ENCODE results near the gene B3GALT4.

The B3GALT4 gene

GRCh38 chr6:33323623-33323948 lies 46.7 kb downstream of the B3GALT4 start:
- H2AFZ ChIP-seq (ENCODE audit: low read length) = peak overlapping the region; percentile 80
- H3K27me3 ChIP-seq (replicated peaks; ENCODE audit: insufficient read depth, low read length) = no peaks in the 10 kb centered on the region
- H3K9me3 ChIP-seq (replicated peaks; ENCODE audit: insufficient read depth, low read length) = no peaks in the 10 kb centered on the region
- peaks cover 40% of the 10 kb centered on the region for H3K79me2 ChIP-seq (ENCODE audit: low read length)
- H3K9me2 ChIP-seq (replicated peaks; ENCODE audit: insufficient read depth, low read length) = no peaks in the 10 kb centered on the region
- H3K4me2 ChIP-seq (ENCODE audit: low read depth, low read length) = peak overlapping the region; percentile 97
- no peaks in the 10 kb centered on the region for H4K20me1 ChIP-seq (ENCODE audit: insufficient read depth, low read length)
- peaks cover 23% of the 10 kb centered on the region for H3F3A ChIP-seq (ENCODE audit: insufficient read depth, low read length)
- H3K27ac ChIP-seq (ENCODE audit: low read length) = peak overlapping the region; percentile 78
- peaks cover 9% of the 10 kb centered on the region for H3K36me3 ChIP-seq (replicated peaks; ENCODE audit: insufficient read depth, low read length)
- no peak for DNase-seq
- peaks cover 26% of the 10 kb centered on the region for H3K4me1 ChIP-seq (ENCODE audit: low read length)
- H3K4me3 ChIP-seq (ENCODE audit: low read length) = peak overlapping the region; percentile 97
- TF ChIP-seq EZH2phosphoT487 (IDR thresholded peaks at IDR 0.05; ENCODE audit: low read length) = no peak
- no peak for TF ChIP-seq EZH2 (optimal IDR thresholded peaks at IDR 0.05; ENCODE audit: low read depth, low read length)
- no peak for TF ChIP-seq CTCF (IDR thresholded peaks at IDR 0.05; ENCODE audit: low read length)
- peak overlapping the region; percentile 95 for H3K9ac ChIP-seq (ENCODE audit: low read length)

- Histone ChIP-seq H3F3A (ENCODE audit: insufficient read depth, low read length) (peaks cover 19% of the 10 kb centered on the region), H3K4me2 (ENCODE audit: low read depth, low read length) (peak overlapping the region; percentile 97), H3K9ac (ENCODE audit: low read length) (peak overlapping the region; percentile 95), H3K36me3 (replicated peaks; ENCODE audit: insufficient read depth, low read length) (peaks cover 9% of the 10 kb centered on the region), H3K27me3 (replicated peaks; ENCODE audit: insufficient read depth, low read length) (no peaks in the 10 kb centered on the region), H2AFZ (ENCODE audit: low read length) (peak overlapping the region; percentile 80), H3K9me3 (replicated peaks; ENCODE audit: insufficient read depth, low read length) (no peaks in the 10 kb centered on the region), H4K20me1 (ENCODE audit: insufficient read depth, low read length) (no peaks in the 10 kb centered on the region), H3K4me3 (ENCODE audit: low read length) (peak overlapping the region; percentile 97), H3K9me2 (replicated peaks; ENCODE audit: insufficient read depth, low read length) (no peaks in the 10 kb centered on the region), H3K27ac (ENCODE audit: low read length) (peak overlapping the region; percentile 78), H3K79me2 (ENCODE audit: low read length) (peaks cover 37% of the 10 kb centered on the region), H3K4me1 (ENCODE audit: low read length) (peaks cover 20% of the 10 kb centered on the region)
- DNase-seq = no peak
- no peak for TF ChIP-seq EZH2phosphoT487 (IDR thresholded peaks at IDR 0.05; ENCODE audit: low read length)
- no peak for TF ChIP-seq CTCF (IDR thresholded peaks at IDR 0.05; ENCODE audit: low read length)
- no peak for TF ChIP-seq EZH2 (optimal IDR thresholded peaks at IDR 0.05; ENCODE audit: low read depth, low read length)
These were observed 47.2 kb downstream of the B3GALT4 start for GRCh38 chr6:33324125-33324524.
